C4-2B (cell line): Measurements from ENCODE around the gene AGMAT.

Experiments
- CTCF ChIP-seq: fragments of 450-650 bp; conservative IDR thresholded peaks from 2 replicates; pipeline ENCODE4 v1.5.1; 2017; ENCODE audit warnings: mild to moderate bottlenecking
- ZFX ChIP-seq: fragments of 450-650 bp; IDR thresholded peaks from 2 replicates; pipeline ENCODE4 v1.6.1; 2017

- no peak for TF ChIP-seq CTCF
- TF ChIP-seq ZFX: no peak
Observed at GRCh38 chr1:15616373-15617172, 31.7 kb upstream of the AGMAT start.
